Brain microvascular endothelial cell (primary cell): ENCODE results near the gene LRMDA.

ENCODE experiments used
- DNase-seq: peaks from one replicate; pipeline ENCODE4 v3.0.0-alpha.2; 2020
- H3K27ac ChIP-seq: fragments of 250-450 bp; sonication (Bioruptor Pico); 2 replicates; pipeline ENCODE4 v1.5.1; 2020; ENCODE audit warnings: mild to moderate bottlenecking, moderate library complexity
- H3K27me3 ChIP-seq: fragments of 250-450 bp; sonication (Bioruptor Pico); replicated peaks from 2 replicates; pipeline ENCODE4 v1.5.1; 2020; ENCODE audit warnings: mild to moderate bottlenecking
- H3K36me3 ChIP-seq: fragments of 250-450 bp; sonication (Bioruptor Pico); replicated peaks from 2 replicates; pipeline ENCODE4 v1.5.1; 2020; ENCODE audit warnings: mild to moderate bottlenecking
- H3K4me3 ChIP-seq: 2 replicates; pipeline ENCODE4 v1.5.1; 2011; ENCODE audit warnings: low read depth, mild to moderate bottlenecking, control low read depth, low read length, moderate library complexity
- CTCF ChIP-seq: IDR thresholded peaks from 2 replicates; pipeline ENCODE4 v1.5.1; 2011; ENCODE audit warnings: low read depth, mild to moderate bottlenecking, moderate library complexity, low read length, control low read depth, inconsistent platforms; ENCODE audit errors: missing control alignments
- in situ Hi-C: cut with HindIII; loops from 2 replicates; pipeline ENCODE4 v1.10.0; 2017; ENCODE audit warnings: low sequenced_read_pairs, low pct_ligation_motif_present

Gene LRMDA

GRCh38 chr10:76002262-76002854, 570.9 kb downstream of the LRMDA start:
- no peak for TF ChIP-seq CTCF
- H3K27ac ChIP-seq: no peak overlapping the region
- in situ Hi-C loops: no loop called here
- no peaks in the 10 kb centered on the region for H3K27me3 ChIP-seq
- DNase-seq: no peak
- no peaks in the 10 kb centered on the region for H3K36me3 ChIP-seq
- H3K4me3 ChIP-seq: no peak overlapping the region

GRCh38 chr10:76007667-76008181, 576.3 kb downstream of the LRMDA start:
- Histone ChIP-seq H3K36me3 (no peaks in the 10 kb centered on the region), H3K27ac (no peak overlapping the region), H3K4me3 (no peak overlapping the region), H3K27me3 (no peaks in the 10 kb centered on the region)
- in situ Hi-C loops: no loop called here
- TF ChIP-seq CTCF: no peak
- no peak for DNase-seq

- Histone ChIP-seq H3K27me3 (no peaks in the 10 kb centered on the region), H3K36me3 (no peaks in the 10 kb centered on the region), H3K27ac (no peak overlapping the region), H3K4me3 (no peak overlapping the region)
- in situ Hi-C loops: no loop called here
- no peak for TF ChIP-seq CTCF
- no peak for DNase-seq
These were observed 578.1 kb downstream of the LRMDA start for GRCh38 chr10:76009531-76009930.

GRCh38 chr10:76010703-76011102, 579.3 kb downstream of the LRMDA start:
- Histone ChIP-seq H3K27ac (no peak overlapping the region), H3K4me3 (no peak overlapping the region), H3K27me3 (no peaks in the 10 kb centered on the region), H3K36me3 (no peaks in the 10 kb centered on the region)
- in situ Hi-C loops: no loop called here
- TF ChIP-seq CTCF: no peak
- DNase-seq: no peak

GRCh38 chr10:76012716-76013327, 581.4 kb downstream of the LRMDA start:
- Histone ChIP-seq H3K27ac (no peak overlapping the region), H3K27me3 (no peaks in the 10 kb centered on the region), H3K36me3 (no peaks in the 10 kb centered on the region), H3K4me3 (no peak overlapping the region)
- DNase-seq: no peak
- in situ Hi-C loops: no loop called here
- TF ChIP-seq CTCF: no peak
